ENCODE data around the gene KCNK13.

Gene KCNK13

GRCh38 chr14:90159146-90159545 lies 97.4 kb downstream of the KCNK13 start:
- no peak for DNase-seq (ENCODE audit: low spot score)
- in situ Hi-C loops (cut with MboI; ENCODE audit: low sequenced_read_pairs, unreplicated experiment) = no loop called here
- TF ChIP-seq CTCF (IDR thresholded peaks at IDR 0.05; ENCODE audit: borderline replicate concordance, control extremely low read depth, extremely low read depth, insufficient read depth, missing control alignments) = no peak

DNA sequence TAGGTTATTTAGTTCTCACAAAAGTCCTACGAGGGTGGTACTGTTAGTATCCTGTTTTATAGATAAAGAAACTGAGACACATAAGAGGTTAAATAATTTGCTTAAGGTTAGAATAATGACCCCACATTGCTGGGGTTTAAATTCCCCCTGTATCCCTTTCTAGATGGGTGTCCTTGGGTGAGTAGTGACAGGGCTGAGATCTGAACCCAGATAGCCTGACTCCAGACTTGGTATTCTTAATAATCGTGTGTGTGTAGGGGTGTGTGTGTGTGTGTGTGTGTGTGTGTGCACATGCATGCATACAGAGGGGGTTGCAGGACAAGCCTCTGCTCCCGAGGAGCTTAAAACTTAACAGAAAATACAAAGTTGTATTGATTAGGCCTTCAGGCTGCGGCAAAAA lies 97.9 kb downstream of the KCNK13 start:
- in situ Hi-C loops (cut with MboI; ENCODE audit: low sequenced_read_pairs, unreplicated experiment) = no loop called here
- DNase-seq (ENCODE audit: low spot score) = no peak

GRCh38 chr14:90161129-90161528 lies 99.3 kb downstream of the KCNK13 start:
- in situ Hi-C loops (cut with MboI; ENCODE audit: low sequenced_read_pairs, unreplicated experiment) = no loop called here
- no peak for TF ChIP-seq CTCF (IDR thresholded peaks at IDR 0.05; ENCODE audit: borderline replicate concordance, control extremely low read depth, extremely low read depth, insufficient read depth, missing control alignments)
- DNase-seq (ENCODE audit: low spot score) = no peak

More for the DNA sequence above, 97.9 kb downstream of the KCNK13 start:
- TF ChIP-seq CTCF (IDR thresholded peaks at IDR 0.05; ENCODE audit: borderline replicate concordance, control extremely low read depth, extremely low read depth, insufficient read depth, missing control alignments) = no peak

DNA sequence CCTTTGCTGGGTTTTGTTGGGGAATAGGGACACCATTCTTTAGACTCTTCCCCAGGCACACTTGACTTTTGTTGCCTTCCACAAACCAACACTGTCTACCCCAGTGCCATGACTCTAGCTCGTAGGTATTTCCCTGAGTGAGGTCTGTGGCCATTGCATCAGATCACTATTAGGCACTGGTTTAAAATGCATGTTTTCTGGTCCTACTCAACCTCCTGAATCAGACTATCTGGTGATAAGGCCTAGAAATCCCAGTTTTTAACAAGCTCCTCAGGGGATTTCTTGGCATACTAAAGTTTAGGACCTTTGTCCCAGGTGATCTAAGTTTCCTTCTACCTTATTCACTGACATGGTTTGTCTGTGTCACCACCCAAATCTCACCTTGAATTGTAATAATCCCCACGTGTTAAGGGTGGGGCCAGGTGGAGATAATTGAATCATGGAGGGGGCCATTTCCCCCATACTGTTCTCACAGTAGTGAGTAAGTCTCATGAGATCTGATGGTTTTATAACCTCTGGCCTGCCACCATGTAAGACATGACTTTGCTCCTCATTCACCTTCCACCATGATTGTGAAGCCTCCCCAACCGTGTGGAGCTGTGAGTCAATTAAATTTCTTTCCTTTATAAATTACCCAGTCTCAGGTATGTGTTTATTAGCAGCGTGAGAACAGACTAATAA lies 106.8 kb downstream of the KCNK13 start:
- in situ Hi-C loops (cut with MboI; ENCODE audit: low sequenced_read_pairs, unreplicated experiment) = no loop called here
- DNase-seq (ENCODE audit: low spot score) = no peak
- no peak for TF ChIP-seq CTCF (IDR thresholded peaks at IDR 0.05; ENCODE audit: borderline replicate concordance, control extremely low read depth, extremely low read depth, insufficient read depth, missing control alignments)

DNA sequence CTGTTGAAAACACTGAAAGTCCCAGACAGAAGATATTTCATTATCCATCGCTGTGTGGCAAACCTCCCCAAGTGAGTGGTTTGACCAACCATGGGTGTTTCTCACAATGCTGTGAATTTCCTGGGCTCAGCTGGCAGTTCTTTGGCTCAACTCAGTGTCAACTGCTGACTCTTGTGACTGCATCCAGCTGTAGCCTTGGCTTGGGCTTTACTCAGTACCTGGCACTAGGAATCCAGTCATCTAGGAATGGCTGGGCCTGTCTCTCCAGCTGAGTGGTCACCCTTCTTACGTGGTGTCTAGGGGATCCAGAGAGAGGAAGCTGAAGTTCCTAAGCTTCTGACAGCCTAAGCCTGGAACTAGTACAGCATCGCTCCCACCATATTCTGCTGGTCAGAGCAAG lies 113.8 kb downstream of the KCNK13 start:
- DNase-seq (ENCODE audit: low spot score) = no peak
- TF ChIP-seq CTCF (IDR thresholded peaks at IDR 0.05; ENCODE audit: borderline replicate concordance, control extremely low read depth, extremely low read depth, insufficient read depth, missing control alignments) = no peak
- in situ Hi-C loops (cut with MboI; ENCODE audit: low sequenced_read_pairs, unreplicated experiment) = no loop called here

- DNase-seq (ENCODE audit: low spot score) = no peak
- TF ChIP-seq CTCF (IDR thresholded peaks at IDR 0.05; ENCODE audit: borderline replicate concordance, control extremely low read depth, extremely low read depth, insufficient read depth, missing control alignments) = no peak
- in situ Hi-C loops (cut with MboI; ENCODE audit: low sequenced_read_pairs, unreplicated experiment) = no loop called here
Measured at GRCh38 chr14:90177539-90178189, 115.9 kb downstream of the KCNK13 start.
